Fibroblast of peridontal ligament (primary cell): ENCODE data around the gene DAB2.
A peak's percentile ranks its signal among the peaks of the same experiment; 100 is the strongest.
"Not testable (repeated sequence)": the region's sequence is repeated elsewhere in the genome, so short reads cannot be mapped to it uniquely, and the experiment has no call there.

Experiments
- DNase-seq: peaks from one replicate; pipeline ENCODE4 v3.0.0-alpha.2; 2010; ENCODE audit errors: extremely low read depth

DAB2 gene

DNA sequence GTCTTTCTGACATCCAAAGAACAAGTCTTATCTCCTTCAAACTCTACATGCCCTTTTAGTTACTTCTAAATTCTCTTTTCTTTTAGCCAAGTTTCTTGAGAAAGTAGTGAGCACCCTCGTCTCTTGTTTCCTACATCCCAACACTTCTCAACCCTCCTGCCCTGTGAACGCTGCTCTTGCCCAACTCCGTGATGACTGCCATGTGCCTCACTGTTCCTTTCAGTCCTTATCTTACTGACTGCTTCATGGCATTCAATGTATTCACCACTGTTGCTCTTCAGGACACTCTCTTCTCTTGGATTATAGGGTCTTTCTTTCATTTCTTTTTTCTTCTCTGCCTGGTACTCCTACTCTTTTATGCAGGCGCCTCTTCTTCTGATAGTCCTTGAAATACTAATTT, 75.3 kb downstream of the DAB2 start:
- DNase-seq, result no peak

DNA sequence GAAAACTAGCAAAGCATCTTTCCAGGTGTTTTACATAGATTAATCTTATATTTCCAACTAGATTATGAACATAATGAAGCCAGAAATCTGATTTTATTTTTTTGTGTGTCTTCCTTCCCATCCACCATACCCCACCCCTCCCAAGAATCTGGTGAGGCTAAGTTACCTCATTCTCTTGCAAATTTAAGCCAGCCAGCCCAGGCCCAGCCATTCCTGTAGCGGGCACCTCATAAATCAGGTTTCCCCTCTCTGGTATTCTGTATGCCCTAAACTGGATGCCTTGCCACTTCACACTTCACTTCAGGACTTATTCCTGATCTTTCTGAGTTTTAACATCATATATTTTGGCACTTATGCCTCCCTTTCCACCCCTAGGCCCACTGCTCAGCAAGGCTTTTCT, 82.3 kb downstream of the DAB2 start:
- DNase-seq, result no peak

DNA sequence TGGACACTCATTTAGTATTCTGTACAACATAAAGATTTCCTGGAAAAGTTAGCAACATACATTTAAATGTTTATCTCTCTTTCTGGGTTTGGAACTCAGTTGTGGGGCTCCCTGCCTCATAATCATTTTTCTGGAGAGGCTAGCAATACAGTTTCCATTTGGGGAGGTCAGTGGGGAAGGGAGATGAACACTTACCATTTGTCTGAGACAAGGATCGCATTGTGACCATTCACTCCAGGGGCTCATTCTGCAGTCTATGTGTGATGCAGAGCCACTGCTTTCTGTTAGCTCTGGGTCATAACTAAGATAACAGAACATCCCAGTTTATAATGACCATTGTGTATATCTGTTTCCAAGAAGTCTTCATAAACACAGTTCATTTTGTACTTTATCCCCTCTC, 82.9 kb downstream of the DAB2 start:
- DNase-seq, result no peak

DNA sequence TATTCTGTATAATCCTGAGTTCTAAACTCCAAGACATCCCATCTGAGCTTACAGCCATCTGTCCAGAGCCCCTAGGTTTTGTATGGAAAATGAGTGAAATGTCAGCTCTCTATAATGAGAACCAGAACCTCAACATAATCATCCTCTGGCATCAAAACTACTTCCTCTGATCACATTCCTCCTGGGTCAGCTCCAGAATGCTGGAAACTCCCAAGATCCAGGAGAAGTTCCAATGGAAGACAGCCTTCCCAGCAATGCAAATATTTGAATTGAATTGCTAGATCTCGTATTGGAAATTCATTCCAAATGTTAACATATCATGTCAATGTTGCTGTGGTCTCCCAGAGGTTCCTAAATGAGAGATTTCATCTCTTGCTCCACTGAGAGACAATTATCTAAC, 84.3 kb downstream of the DAB2 start:
- peak; percentile 88 for DNase-seq

DNA sequence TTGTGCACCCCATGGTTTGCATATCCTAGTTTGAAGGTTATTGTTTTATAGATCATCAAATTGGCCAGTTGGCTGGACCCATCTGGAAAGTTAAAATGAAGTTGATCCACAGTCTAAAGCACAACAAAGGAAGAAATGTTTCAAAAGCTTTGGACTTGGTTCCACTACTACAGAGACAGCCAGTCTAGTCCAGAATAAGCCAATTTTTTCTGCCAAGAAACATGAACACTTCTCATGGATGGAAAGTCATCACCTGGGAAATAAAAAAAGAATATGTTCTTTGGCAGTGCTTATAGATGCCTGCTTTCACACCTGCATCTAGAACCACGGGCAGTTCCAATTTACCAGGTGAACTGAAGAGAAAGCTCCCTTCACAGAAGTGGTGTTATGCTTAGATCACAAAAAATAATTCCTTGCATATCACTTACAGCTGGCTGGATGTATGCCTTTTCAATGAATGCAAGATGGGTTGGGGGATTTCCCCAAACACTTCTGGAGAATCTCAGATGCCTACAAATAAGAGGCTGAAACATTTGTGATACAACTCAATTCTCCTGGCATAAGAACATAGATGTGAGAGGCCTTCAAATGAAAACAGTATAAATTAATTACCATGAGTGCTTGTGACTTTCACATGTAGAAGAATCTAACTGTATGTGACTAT, 87.4 kb downstream of the DAB2 start:
- no peak for DNase-seq

DNA sequence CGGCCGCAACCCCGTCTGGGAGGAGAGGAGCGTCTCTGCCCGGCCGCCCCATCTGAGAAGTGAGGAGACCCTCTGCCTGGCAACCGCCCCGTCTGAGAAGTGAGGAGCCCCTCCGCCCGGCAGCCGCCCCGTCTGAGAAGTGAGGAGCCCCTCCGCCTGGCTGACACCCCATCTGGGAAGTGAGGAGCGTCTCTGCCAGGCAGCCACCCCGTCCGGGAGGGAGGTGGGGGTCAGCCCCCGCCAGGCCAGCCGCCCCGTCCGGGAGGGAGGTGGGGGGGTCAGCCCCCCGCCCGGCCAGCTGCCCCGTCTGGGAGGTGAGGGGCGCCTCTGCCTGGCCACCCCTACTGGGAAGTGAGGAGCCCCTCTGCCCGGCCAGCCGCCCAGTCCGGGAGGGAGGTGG, 90.5 kb downstream of the DAB2 start:
- DNase-seq, result not testable (repeated sequence)

DNA sequence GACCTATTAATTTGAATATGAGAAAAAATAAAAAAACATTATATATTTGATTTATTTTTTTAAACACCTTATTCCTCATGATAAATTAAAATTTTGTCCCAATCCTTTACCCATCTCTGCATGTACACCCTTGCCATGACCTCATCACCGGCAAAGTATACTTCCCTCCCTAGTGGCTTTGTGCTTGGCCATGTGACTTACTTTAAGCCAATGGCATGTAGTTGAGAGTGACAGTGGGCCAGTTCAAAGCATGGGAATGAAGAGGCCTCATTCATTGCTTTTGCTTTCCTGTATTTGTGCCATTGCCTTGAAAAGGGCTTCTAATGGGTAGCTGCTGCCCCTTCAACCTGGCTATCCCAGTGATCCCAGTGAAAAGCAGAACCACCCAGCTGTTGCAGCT, 91.7 kb downstream of the DAB2 start:
- no peak for DNase-seq

DNA sequence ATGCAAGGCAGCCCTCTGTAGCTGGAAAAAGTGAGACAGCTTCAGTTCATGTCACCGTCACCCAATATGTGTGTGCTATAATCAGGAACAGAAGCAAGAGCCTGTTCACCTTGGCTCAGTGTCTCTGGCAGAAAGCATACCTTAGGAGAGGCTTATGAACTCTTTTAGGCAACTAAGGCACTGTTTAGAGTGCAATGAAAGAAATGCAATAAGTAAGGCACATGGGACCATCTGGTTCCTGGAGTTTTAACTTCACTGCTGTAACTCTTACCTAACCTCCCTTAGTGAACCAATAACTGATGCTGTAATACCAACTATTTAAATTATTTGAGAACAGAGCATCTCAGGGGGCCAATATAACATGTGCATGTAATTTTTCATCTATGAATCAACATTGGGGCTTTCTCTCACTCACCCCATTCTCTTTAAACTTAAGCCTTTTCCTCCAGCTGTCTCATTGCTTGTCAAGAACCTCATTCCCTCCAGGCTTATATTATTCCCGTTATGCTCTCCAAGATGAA, 92.9 kb downstream of the DAB2 start:
- DNase-seq, result peak; percentile 80

DNA sequence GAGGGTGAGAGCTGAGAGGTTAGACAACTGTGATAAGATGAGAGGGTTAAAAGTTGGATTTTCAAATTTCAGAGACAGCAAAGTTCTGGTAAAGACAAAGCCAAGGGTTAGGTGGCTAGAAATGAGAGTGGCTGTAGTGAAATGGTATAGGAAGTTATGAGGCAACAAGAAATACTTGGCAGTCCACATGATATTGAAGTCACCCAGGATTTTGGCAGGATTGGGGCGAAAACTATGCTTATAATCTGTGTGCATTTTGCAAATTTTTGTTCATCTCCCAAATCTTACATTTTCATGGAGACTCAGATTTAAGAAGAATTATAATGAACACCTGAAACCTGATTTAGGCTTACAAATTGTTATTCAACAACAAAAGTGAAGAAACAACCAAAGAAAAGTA, 96.0 kb downstream of the DAB2 start:
- DNase-seq, result peak; percentile 41

DNA sequence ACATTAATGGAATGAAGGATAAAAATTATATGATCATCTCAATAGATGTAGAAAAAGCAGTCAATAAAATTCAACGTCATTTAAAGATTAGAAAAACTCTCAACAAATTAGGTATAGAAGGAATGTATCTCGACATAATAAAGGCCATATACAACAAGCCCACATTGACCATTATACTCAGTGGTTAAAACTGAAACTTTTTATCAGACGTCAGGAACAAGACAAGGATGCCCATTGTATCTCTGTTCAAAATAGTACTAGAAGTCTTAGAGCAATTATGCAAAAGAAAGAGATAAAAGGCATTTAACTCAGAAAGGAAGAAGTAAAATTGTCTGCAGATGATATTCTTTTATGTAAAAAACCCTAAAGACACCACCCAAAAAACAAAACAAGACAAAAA, 101.2 kb downstream of the DAB2 start:
- DNase-seq, result no peak
